ENCODE results near the gene RNF152.

Gene RNF152

DNA sequence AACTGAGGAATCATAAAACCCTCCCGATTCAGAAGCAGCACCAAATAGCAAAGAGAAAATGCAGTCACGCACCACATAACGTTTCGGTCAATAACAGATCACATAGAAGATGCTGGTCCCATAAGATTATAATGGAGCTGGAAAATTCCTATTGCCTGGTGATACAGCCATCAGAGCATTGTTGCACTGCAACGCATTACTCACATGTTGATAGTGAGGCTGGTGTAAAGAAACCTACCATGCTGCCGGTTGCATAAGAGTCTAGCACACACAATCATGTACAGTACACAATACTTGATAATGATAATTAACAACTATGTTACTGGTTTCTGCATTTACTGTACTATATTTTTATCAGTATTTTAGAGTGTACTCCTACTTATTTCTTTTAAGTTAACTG is 32.5 kb downstream of the RNF152 start:
- TF ChIP-seq, protein P1, sequence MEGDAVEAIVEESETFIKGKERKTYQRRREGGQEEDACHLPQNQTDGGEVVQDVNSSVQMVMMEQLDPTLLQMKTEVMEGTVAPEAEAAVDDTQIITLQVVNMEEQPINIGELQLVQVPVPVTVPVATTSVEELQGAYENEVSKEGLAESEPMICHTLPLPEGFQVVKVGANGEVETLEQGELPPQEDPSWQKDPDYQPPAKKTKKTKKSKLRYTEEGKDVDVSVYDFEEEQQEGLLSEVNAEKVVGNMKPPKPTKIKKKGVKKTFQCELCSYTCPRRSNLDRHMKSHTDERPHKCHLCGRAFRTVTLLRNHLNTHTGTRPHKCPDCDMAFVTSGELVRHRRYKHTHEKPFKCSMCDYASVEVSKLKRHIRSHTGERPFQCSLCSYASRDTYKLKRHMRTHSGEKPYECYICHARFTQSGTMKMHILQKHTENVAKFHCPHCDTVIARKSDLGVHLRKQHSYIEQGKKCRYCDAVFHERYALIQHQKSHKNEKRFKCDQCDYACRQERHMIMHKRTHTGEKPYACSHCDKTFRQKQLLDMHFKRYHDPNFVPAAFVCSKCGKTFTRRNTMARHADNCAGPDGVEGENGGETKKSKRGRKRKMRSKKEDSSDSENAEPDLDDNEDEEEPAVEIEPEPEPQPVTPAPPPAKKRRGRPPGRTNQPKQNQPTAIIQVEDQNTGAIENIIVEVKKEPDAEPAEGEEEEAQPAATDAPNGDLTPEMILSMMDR (IDR thresholded peaks at IDR 0.05; ENCODE audit: control extremely low read depth, extremely low read depth, low read depth, missing control alignments), result no peak
- CTCF ChIA-PET, result interaction anchor here (1.0 to 1.5 kb wide), 2 partner anchors 15 to 19 kb away, joined by 3 to 4 read pairs; no protein-coding TSS in a partner anchor
- POLR2A ChIA-PET, result no interaction called here
- DNase-seq (ENCODE audit: extremely low spot score), result no peak

DNA sequence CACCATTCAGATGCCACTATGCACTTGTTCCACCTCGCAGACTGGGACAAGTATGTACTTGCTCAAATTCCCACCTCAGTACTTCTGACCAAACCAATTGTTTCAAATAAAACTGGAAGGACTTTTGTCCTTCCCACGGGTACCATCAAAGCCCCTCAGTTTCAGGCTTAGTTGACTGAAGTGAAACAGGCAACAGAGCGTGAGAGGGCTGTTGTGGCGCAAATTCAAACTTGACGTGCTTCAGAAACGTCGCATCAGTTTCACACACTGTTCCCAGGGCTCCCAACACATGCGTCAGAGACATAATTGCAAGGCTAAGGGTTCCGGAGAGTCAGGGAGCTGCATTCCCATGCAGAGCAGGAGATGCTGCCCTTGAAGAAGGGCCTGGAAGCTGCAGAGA is 33.7 kb downstream of the RNF152 start:
- ChIA-PET CTCF (no interaction called here), POLR2A (no interaction called here)
- TF ChIP-seq, protein P1 (IDR thresholded peaks at IDR 0.05; ENCODE audit: control extremely low read depth, extremely low read depth, low read depth, missing control alignments), result no peak
- no peak for DNase-seq (ENCODE audit: extremely low spot score)

DNA sequence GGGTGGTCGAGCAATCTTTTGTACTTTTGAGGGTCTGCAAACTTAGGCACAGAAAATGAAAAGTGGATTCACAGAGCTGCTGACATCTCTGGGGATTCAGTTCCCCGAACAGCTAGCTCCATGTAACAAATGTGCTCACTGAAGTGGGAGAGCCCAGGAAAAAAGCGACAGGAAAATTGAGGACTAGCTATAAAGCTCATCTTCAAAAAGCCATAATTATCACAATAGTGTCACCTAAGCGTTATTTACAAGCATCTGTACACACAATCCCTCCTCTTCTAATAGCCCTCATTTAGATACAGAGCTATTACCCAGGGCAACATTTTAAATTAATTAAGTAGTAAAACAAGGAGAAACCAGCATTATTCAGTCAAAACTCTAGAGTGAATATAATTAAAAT is 36.1 kb downstream of the RNF152 start:
- TF ChIP-seq, protein P1 (IDR thresholded peaks at IDR 0.05; ENCODE audit: control extremely low read depth, extremely low read depth, low read depth, missing control alignments), result no peak
- CTCF ChIA-PET, result interaction anchor here (1.2 to 1.9 kb wide), 2 partner anchors 9 to 18 kb away, joined by 3 to 4 read pairs; no protein-coding TSS in a partner anchor
- no peak for DNase-seq (ENCODE audit: extremely low spot score)
- POLR2A ChIA-PET, result no interaction called here

DNA sequence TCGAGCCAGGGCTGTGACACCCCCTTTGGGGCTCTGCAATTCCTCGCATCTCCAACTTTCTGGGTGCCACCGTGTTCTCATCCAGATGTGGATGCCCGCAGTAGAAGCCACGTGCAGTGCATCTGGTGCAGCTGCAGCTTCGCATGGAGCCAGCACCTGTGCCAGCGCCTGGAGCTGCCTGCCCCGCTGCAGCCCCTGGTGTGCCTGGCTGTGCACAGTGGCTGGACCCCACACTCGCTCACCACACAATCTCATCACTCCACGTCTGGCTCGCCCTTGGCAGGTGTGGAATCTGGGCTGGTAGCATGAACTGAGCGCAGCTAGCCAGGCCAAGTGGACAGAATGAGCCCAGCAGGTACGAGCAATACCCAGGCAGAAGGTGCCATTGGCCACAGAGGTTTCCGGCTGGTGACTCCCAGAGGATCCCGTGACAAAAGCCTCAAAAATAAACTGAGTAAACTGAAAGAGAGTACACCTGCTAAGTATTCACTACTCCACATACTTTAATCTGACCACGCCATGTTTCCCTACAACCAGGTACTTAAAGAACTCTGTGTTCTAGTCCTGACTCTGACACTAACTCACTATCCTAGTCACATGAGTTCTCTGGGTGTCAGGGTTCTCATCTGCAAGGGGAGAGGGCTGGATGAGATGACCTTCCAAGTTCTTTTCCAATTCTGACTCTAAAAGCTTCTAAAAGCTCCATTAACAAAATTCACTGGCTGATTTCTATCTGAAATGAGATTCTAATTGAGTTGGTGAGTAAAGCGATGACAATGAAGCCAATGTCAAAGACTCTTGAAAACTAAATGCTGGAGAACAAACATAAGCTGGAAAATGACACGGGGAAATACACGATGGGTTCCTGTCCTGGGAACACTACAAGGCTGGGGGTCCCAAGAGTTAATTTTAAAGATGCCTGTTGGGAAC is 37.1 kb downstream of the RNF152 start:
- POLR2A ChIA-PET, result no interaction called here
- no peak for DNase-seq (ENCODE audit: extremely low spot score)
- CTCF ChIA-PET, result interaction anchor here (1.1 to 1.9 kb wide), 2 partner anchors 19 to 353 kb away, joined by 4 read pairs; no protein-coding TSS in a partner anchor

DNA sequence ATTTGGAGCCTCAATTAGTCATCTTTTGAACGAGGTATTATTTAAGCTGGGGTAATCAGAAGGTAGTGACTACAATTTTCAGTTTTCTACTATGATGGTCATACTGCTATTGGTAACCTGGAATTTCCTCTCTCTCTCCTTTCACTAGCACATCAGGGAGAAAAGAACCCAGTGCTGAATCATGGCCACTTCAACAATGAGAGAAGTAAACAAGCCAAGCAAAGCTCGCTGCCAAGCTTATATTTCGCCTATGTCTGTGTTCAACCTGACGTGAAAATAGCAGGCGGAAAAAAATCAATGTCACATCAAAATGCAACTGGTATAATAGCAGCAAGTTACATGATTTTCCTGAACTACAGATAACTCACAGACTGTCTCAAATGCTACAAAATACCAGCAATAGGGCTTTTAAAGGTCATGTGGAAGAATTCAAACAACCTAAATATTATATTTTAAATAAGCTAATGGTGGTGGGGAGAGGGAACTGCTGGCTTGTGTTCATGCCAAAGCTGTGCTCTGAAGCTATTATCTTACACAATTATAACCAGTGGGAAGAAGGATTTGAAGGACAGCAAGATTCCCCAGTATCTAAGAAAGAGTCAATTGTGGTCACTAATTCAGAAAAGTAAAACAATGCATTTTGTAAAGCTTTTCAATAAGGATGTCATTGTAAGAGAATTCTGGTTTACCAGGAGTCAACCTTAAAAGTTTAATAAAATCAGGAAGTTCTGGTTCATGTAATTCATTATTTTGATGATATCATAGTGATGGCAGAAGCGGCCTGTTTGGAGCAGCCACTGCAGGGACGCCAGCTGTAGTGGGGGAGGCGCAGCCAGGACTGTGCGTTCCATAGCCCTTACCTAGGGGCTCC is 38.0 kb downstream of the RNF152 start:
- TF ChIP-seq, protein P1 (IDR thresholded peaks at IDR 0.05; ENCODE audit: control extremely low read depth, extremely low read depth, low read depth, missing control alignments), result no peak
- POLR2A ChIA-PET, result no interaction called here
- CTCF ChIA-PET, result interaction anchor here (1.1 to 1.9 kb wide), 2 partner anchors 20 to 353 kb away, joined by 4 read pairs; no protein-coding TSS in a partner anchor
- no peak for DNase-seq (ENCODE audit: extremely low spot score)

More for the DNA sequence above, 37.1 kb downstream of the RNF152 start:
- TF ChIP-seq, protein P1 (IDR thresholded peaks at IDR 0.05; ENCODE audit: control extremely low read depth, extremely low read depth, low read depth, missing control alignments), result no peak

DNA sequence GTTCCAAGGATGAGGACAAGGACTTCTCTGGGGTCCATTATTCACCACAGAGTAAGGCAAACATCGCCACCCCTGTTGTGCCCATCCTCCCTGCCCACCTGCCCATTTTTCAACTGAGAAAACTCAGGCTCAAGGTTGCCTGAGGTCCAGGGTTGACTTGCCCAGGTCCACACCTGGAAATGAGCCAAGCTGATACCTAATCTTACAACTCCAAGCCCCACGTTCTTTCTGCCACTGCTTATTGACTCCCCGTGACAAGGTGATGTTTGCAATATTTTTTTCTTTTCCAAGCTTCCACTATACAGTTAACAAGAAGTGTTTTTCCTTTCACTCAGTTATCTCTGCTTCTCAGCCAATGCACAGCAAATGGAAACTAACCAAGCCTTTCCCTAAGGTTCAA is 39.0 kb downstream of the RNF152 start:
- ChIA-PET CTCF (no interaction called here), POLR2A (interaction anchor here (0.6 kb wide), 1 partner anchor 27 kb away, joined by 4 read pairs; no protein-coding TSS in a partner anchor)
- TF ChIP-seq, protein P1 (IDR thresholded peaks at IDR 0.05; ENCODE audit: control extremely low read depth, extremely low read depth, low read depth, missing control alignments), result no peak

More for the DNA sequence above, 39.0 kb downstream of the RNF152 start:
- no peak for DNase-seq (ENCODE audit: extremely low spot score)

All from GM10248 (cell line).